Erythroblast (primary cell): ENCODE results near the gene TMPRSS5.

ENCODE experiments used
- GATA1 ChIP-seq: IDR thresholded peaks from 2 replicates; pipeline ENCODE4 v1.6.1; 2011; ENCODE audit warnings: low read depth, mild to moderate bottlenecking, control low read depth, low read length, moderate library complexity
- POLR2A ChIP-seq: IDR thresholded peaks from 2 replicates; pipeline ENCODE4 v1.6.1; 2011; ENCODE audit warnings: mild to moderate bottlenecking, low read length

DNA sequence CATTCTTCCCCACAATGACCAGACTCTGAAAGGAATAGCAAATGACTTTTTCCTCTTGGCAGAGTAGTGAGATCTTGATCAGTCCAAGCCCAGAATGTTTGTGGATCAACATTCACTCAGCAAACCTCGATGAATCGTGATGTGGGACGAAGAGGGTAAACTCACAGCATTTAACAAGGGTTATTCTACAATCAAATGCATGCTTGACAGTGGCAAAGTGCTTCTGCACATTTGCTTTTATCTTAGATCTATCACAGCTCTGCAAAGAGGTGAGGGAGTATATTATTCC lies 31.8 kb downstream of the TMPRSS5 start:
- TF ChIP-seq POLR2A (no peak), GATA1 (no peak)
